Activated CD8-positive, alpha-beta T cell treated with anti-CD3 and anti-CD28 coated beads for 36 hours (primary cell): ENCODE results near the gene CD247. TPM values are rescaled to one million over a fixed set of nuclear protein-coding genes. Genes with fewer than 3 reads are reported as not detected.

ENCODE experiments used
- ATAC-seq: fragments of 200-7000 bp; cut with Tn5 transposase; one replicate; pipeline ENCODE4 v1.10.0; 2021; ENCODE audit warnings: mild to moderate bottlenecking, moderate library complexity
- CTCF ChIA-PET: fragments of 350-600 bp; sonication (Branson Sonifier 250); formaldehyde crosslinking; loops from one replicate; lab custom pipeline; 2021; ENCODE audit warnings: antibody characterized with exemption; lab: Charles Lee
- POLR2A ChIA-PET: fragments of 350-600 bp; sonication (Branson Sonifier 250); formaldehyde crosslinking; loops from one replicate; lab custom pipeline; 2021; ENCODE audit warnings: antibody characterized with exemption; lab: Charles Lee
- DNase-seq: peaks from one replicate; pipeline ENCODE4 v3.0.0-alpha.2; 2020
- H3K27ac Mint-ChIP-seq: one replicate; pipeline ENCODE4 v1.8.0; 2021; ENCODE audit warnings: mild to moderate bottlenecking, mixed read lengths
- H3K27me3 Mint-ChIP-seq: one replicate; pipeline ENCODE4 v1.8.0; 2021; ENCODE audit warnings: mixed read lengths
- H3K36me3 Mint-ChIP-seq: one replicate; pipeline ENCODE4 v1.8.0; 2021; ENCODE audit warnings: low read depth, mixed read lengths
- H3K4me1 Mint-ChIP-seq: one replicate; pipeline ENCODE4 v1.8.0; 2021; ENCODE audit warnings: low read depth, mixed read lengths
- H3K4me3 Mint-ChIP-seq: one replicate; pipeline ENCODE4 v1.8.0; 2021; ENCODE audit warnings: mild to moderate bottlenecking, moderate library complexity, mixed read lengths
- H3K9me3 Mint-ChIP-seq: one replicate; pipeline ENCODE4 v1.8.0; 2021; ENCODE audit warnings: mixed read lengths
- intact Hi-C: fragments of 100-400 bp; cut with micrococcal nuclease; formaldehyde crosslinking; loops from one replicate; pipeline ENCODE4 v1.10.0; 2022
- total RNA-seq, 2 experiments: library from RNA; stranded (reverse); gene quantifications; one replicate each; pipeline ENCODE4 v1.2.3, GENCODE V29; 2021
- TF ChIP-seq, protein P1 (sequence below): fragments of 200-600 bp; IDR thresholded peaks from one replicate; pipeline ENCODE4 v1.8.0; 2022; ENCODE audit warnings: antibody characterized with exemption, mild to moderate bottlenecking

The CD247 gene
- total RNA-seq, 2 experiments from 2014 or later: 224 to 229 TPM

DNA sequence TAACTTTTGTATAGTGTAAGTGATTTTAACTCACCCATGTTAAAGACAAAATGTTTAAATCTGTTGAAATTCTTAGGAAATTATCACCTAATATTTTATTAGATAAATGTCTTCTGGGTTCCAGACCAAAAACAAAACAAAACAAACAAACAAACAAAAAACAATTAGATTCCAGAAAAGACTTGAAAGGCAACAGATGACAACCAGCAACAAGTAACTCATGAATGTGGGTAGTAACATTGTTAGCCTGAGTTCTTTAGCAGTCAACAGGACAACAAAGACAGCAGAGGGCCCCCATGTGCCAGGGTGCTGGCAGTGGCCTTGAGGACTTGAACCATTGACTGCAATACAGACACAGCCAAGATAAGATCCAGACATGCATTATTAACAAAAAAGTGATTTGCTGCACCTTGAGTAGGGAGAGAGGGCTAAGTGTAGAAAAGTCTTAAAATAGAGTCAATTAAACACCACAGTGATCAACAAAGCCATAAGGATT lies 2.4 kb upstream of the CD247 start:
- Mint-ChIP-seq H3K36me3 (peaks cover 27% of the 10 kb centered on the region), H3K9me3 (no peaks in the 10 kb centered on the region), H3K27ac (no peak overlapping the region), H3K4me1 (peaks cover 12% of the 10 kb centered on the region), H3K4me3 (no peak overlapping the region), H3K27me3 (no peaks in the 10 kb centered on the region)
- DNase-seq: no peak
- TF ChIP-seq, protein P1, sequence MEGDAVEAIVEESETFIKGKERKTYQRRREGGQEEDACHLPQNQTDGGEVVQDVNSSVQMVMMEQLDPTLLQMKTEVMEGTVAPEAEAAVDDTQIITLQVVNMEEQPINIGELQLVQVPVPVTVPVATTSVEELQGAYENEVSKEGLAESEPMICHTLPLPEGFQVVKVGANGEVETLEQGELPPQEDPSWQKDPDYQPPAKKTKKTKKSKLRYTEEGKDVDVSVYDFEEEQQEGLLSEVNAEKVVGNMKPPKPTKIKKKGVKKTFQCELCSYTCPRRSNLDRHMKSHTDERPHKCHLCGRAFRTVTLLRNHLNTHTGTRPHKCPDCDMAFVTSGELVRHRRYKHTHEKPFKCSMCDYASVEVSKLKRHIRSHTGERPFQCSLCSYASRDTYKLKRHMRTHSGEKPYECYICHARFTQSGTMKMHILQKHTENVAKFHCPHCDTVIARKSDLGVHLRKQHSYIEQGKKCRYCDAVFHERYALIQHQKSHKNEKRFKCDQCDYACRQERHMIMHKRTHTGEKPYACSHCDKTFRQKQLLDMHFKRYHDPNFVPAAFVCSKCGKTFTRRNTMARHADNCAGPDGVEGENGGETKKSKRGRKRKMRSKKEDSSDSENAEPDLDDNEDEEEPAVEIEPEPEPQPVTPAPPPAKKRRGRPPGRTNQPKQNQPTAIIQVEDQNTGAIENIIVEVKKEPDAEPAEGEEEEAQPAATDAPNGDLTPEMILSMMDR: no peak
- no peak for ATAC-seq
- intact Hi-C loops: no loop called here
- ChIA-PET CTCF (interaction anchor here (0.7 to 8.4 kb wide), 7 partner anchors 9 to 119 kb away, joined by 3 to 70 read pairs (median 11); no protein-coding TSS in a partner anchor), POLR2A (interaction anchor here (7.6 kb wide), 1 partner anchor 22 kb away, joined by 148 read pairs; no protein-coding TSS in a partner anchor)

- peaks cover 24% of the 10 kb centered on the region for H3K4me1 Mint-ChIP-seq
- TF ChIP-seq, protein P1: no peak
- H3K27me3 Mint-ChIP-seq: no peaks in the 10 kb centered on the region
- peak overlapping the region; percentile 100 for H3K4me3 Mint-ChIP-seq
- DNase-seq: peak; percentile 98
- CTCF ChIA-PET: interaction anchor here (0.7 to 8.4 kb wide), 22 partner anchors 10 to 298 kb away, joined by 3 to 70 read pairs (median 5); partner anchors contain the start of gene CREG1
- POLR2A ChIA-PET: interaction anchor here (1.0 to 7.6 kb wide), 26 partner anchors 9 to 111 kb away, joined by 3 to 148 read pairs (median 10); no protein-coding TSS in a partner anchor
- H3K9me3 Mint-ChIP-seq: no peaks in the 10 kb centered on the region
- H3K36me3 Mint-ChIP-seq: peaks cover 51% of the 10 kb centered on the region
- H3K27ac Mint-ChIP-seq: peak overlapping the region; percentile 100
- ATAC-seq: peak; percentile 87
- intact Hi-C loops: loop anchor here (2.0 to 10.0 kb wide), 4 partner anchors 17 to 293 kb away; partner anchors contain the start of gene POU2F1
These were observed 596 bp downstream of the CD247 start for GRCh38 chr1:167517535-167518330.

- TF ChIP-seq, protein P1: peak; percentile 19
- Mint-ChIP-seq H3K4me1 (peaks cover 35% of the 10 kb centered on the region), H3K36me3 (peaks cover 62% of the 10 kb centered on the region), H3K4me3 (peak overlapping the region; percentile 100), H3K27me3 (no peaks in the 10 kb centered on the region), H3K27ac (peak overlapping the region; percentile 100), H3K9me3 (no peaks in the 10 kb centered on the region)
- peak; percentile 26 for ATAC-seq
- intact Hi-C loops: loop anchor here (2.0 to 10.0 kb wide), 4 partner anchors 16 to 292 kb away; partner anchors contain the start of gene POU2F1
- DNase-seq: peak; percentile 58
- ChIA-PET POLR2A (interaction anchor here (0.8 to 7.6 kb wide), 23 partner anchors 10 to 297 kb away, joined by 3 to 148 read pairs (median 12); no protein-coding TSS in a partner anchor), CTCF (interaction anchor here (0.9 to 8.4 kb wide), 14 partner anchors 10 to 296 kb away, joined by 3 to 70 read pairs (median 20); partner anchors contain the start of gene CREG1)
These were observed 1.6 kb downstream of the CD247 start for GRCh38 chr1:167516404-167517388.

DNA sequence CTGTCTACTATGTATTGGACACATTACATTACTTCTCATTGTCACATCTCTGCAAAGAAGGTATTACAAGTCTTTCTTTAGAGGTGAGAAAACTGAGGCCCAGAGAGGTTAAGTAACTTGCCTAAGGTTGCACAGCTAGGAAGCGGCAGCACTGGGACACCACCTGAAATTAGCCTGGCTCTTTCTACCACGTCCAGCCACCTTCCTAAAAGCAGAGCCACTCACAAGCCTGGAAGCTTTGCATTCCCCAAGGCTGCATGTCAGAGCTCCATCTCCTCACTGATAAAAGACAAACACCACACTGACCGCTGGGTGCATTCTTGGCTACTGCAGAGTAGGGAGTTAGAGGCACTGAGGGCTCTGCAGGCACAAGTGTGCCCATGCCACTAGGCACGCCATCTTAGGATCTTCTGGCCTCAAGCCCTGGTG lies 2.4 kb downstream of the CD247 start:
- ChIA-PET CTCF (interaction anchor here (1.2 to 8.4 kb wide), 9 partner anchors 9 to 75 kb away, joined by 4 to 70 read pairs (median 26); no protein-coding TSS in a partner anchor), POLR2A (interaction anchor here (0.8 to 7.6 kb wide), 17 partner anchors 9 to 296 kb away, joined by 3 to 148 read pairs (median 14); no protein-coding TSS in a partner anchor)
- H3K4me1 Mint-ChIP-seq: peaks cover 39% of the 10 kb centered on the region
- peak overlapping the region; percentile 100 for H3K4me3 Mint-ChIP-seq
- H3K27ac Mint-ChIP-seq: peak overlapping the region; percentile 100
- no peak for ATAC-seq
- TF ChIP-seq, protein P1: no peak
- no peaks in the 10 kb centered on the region for H3K27me3 Mint-ChIP-seq
- DNase-seq: peak; percentile 43
- peaks cover 67% of the 10 kb centered on the region for H3K36me3 Mint-ChIP-seq
- intact Hi-C loops: loop anchor here (2.0 to 10.0 kb wide), 4 partner anchors 15 to 291 kb away; partner anchors contain the start of gene POU2F1
- H3K9me3 Mint-ChIP-seq: no peaks in the 10 kb centered on the region
